ENCODE measurements around the gene TMCO2.
A peak's percentile ranks its signal among the peaks of the same experiment; 100 is the strongest.

The TMCO2 gene

DNA sequence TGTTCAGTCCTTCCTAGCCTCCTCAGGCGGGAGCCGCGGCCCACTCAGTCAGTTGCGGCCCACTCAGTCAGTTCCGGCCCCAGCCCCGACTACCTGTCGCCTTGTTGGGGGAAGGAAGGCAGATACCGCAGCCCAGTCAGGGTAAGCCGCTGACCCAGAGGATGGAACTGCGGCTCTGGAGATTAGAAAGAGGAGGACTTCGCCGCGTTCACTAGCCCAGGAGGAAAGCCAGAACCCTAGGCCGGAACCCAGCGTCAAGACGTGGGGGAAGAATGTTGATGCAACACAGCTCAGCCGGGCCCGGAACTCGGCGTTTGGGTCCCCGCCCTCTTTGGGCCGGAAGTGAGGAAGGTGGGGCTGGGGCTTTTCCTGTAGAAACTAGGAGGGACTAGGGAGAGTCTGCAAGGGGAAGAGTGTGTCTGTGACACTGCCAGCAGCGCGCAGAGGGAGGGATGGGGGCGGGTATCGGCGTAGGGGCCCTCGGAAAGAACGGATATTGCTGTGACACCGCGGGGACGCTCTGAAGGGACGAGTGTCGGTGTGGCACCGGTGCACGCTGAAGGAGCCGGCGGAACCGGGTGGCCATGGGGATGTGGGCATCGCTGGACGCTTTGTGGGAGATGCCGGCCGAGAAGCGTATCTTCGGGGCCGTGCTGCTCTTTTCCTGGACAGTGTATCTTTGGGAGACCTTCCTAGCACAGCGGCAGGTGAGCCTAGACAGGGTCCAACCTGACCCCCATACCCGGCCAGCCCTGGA is 10.1 kb downstream of the TMCO2 start, which contains the start of gene ZMPSTE24:
Gene ZMPSTE24 (plus strand): TSS at position 549 of the 757 bp plus-strand sequence. CDS start 36 bp downstream, at position 585.
- DNase-seq (ENCODE audit: low read depth in 2 of 2): peak; percentile 94 to 95

DNA sequence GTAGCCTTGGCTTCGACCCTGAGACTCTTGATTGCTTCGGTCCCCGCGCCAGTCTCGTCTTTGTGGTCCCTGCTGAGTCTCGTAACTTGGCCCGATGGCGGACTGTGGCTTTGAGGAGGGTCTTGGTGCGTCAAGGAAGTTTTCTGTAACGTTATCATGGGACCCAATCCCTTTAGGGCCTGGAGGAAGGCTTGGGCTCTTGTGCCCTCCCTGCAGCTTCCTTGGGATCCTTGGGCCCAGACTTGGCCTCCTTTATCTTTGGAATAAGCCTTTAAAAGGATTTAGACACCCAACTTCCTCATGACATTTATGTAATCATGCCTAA is 10.7 kb downstream of the TMCO2 start:
- no peak for DNase-seq (ENCODE audit: low read depth in 2 of 2)

DNA sequence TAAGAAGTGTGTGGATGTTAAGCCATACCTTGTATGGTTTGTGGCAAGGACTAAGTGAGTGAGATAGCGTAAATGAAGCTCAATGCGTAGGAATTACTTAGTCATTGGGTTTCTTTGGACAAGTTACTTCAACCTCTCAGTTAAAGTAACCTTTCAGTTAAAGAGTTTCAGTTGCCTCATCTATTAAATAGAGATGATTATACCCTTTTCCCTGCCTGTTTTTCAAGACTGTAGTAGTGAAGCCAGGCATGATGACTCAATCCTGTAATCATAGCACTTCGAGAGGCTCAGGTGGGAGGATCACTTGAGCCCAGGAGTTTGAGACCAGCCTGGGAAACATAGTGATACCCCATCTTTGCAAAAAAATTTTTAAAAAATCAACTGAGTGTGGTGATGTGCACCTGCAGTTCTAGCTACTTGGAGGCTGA is 16.6 kb downstream of the TMCO2 start:
- DNase-seq (ENCODE audit: low read depth in 2 of 2): no peak

DNA sequence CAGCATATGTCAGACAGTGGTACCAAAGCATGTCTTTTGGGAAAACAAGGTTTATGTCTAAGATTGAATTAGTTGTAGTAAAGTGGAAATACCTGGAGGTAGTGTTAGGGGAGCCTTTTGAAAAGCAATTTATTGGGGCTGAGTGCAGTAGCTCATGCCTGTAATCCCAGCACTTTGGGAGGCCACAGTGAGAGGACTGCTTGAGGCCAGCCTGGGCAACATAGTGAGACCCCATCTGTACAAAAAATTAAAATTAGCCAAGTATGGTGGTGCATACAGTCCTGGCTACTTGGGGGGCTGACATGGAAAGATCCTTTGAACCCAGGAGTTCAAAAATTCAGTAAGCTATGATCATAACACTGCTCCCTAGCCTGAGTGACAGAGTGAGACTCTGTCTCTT is 17.6 kb downstream of the TMCO2 start:
- no peak for DNase-seq (ENCODE audit: low read depth in 2 of 2)

DNA sequence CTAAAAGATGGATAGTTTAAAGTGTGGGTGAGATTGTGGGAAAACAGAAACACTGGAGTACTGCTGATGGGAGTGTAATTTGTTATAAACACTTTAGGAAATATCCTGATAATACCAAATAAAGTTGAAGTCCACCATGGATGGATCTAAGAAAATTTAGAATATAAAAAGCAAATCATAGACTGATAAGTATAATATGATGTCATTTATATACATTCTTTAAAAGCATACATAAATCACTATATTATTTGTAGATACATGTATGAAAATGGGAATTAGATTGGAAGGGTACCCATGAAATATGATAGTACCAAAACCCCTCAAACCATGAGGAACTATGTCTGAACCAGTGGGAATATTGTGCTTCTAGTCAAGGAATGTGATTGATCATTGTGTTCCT is 18.2 kb downstream of the TMCO2 start:
- DNase-seq (ENCODE audit: low read depth in 2 of 2): no peak

DNA sequence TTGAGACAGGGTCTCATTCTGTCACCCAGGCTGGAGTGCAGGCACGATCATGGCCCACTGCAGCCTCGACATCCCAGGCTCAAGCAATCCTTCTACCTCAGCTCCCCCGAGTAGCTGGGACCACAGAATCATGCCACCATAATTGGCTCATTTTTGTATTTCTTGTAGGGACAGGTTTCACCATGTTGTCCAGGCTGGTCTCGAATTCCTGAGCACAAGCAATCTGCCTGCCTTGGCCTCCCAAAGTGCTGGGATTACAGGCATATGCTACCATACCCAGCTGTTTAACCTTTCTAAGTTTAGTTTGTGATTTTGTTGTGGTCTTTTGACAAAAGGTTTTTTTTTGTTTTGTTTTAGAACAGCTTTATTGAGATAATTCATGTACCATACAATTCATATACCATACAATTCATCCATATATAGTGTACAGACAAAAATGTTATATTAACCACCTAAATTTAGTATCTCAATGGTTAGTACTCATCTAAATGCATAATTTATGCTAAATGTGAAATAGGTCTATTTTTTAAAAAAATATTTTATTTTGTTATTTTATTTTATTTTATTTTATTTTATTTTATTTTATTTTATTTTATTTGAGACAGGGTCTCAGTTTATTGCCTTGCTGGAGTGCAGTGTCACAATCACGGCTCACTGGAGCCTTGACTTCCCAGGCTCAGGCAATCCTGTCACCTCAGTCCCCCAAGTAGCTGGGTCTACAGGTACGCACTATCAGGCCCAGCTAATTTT is 19.2 kb downstream of the TMCO2 start:
- no peak for DNase-seq (ENCODE audit: low read depth in 2 of 2)

DNA sequence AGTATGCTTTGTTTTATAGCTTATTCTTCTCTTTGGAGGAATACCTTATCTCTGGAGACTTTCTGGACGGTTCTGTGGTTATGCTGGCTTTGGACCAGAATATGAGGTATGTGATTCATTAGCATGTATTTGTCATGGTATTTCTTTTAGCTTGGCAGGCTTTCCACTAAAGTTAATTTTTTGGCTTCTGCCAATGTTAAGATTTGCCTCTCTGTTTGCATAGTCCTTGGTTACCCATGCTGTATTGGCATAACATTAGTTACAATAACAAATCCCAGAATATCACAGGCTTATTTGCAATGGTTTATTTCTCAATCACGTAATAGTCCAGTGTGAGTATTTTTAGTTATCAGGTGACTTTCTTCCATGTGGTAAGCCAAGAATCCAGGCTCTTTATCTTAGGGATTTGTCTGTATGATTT is 20.0 kb downstream of the TMCO2 start:
- no peak for DNase-seq (ENCODE audit: low read depth in 2 of 2)

DNA sequence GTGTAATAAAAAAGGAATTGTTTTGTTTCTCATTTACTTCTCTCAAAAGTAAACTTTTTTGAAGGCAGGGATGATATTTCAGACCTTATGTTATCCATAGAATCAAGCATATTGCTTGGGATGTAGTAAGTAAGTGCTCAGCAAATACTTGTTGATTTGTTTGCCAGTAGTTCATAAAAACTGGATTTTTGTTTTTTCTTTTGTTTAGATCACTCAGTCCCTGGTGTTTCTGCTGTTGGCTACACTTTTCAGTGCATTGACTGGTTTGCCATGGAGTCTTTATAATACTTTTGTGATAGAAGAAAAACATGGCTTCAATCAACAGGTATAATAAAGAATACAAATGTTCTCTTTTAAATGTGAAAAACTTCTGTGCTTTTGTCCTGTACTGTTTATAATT is 20.5 kb downstream of the TMCO2 start:
- DNase-seq (ENCODE audit: low read depth in 2 of 2): no peak

DNA sequence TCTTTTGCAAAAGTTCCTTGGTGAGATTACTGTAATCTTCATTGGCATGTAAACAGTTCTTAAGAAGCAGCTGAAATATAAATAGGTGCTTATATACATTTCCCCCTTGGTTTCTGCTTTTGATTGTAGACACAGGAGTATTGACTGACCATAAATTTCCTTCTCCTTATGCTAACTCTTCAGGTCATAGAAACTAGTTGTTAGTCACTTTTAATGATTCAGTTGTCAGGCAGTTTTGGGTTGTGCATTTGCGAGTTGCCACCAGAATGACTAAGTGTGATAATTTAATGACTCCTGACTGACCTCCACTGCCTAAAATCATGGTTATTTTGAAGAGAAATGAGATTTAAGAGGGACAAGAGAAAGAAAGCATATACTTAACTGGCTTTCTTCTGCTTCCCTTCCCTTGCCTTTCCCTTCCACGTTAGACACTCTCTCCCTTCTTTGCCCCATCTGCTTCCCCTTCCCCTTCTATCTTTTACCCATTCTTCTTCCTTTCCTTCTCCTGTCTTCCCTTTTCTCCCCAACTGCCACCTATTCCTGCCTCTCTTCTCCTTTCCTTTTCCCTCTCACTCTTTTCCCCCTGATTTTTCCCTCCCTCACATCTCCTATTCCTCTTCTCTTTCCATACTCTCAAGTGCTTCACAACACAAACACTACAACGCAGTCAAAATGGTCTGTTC is 22.6 kb downstream of the TMCO2 start:
- DNase-seq (ENCODE audit: low read depth in 2 of 2): no peak

DNA sequence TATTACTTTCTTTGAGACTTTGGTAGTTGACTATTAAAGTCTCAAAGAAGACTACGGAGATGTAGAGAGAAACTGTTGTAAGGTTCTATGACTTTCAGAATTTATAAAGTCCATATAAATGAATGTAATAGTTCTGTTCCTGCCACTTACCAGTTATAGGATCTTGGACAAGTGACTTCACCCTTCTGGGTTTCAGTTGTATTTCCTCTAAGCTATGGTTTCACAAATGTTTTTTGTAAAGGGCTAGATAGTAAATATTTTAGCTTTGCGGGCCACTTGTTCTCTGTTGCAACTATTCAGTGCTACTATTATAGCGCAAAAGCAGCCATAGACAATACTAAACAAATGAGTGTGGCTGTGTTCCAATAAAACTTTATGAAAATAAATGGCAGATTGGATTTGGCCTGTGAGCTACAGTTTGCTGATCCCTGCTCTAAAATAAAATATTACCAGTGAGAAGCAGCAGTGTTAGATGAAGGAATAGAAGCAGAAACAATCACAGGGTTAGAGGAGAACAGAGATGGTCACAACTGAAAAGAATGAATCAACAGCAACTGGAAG is 25.0 kb downstream of the TMCO2 start:
- no peak for DNase-seq (ENCODE audit: low read depth in 2 of 2)

DNA sequence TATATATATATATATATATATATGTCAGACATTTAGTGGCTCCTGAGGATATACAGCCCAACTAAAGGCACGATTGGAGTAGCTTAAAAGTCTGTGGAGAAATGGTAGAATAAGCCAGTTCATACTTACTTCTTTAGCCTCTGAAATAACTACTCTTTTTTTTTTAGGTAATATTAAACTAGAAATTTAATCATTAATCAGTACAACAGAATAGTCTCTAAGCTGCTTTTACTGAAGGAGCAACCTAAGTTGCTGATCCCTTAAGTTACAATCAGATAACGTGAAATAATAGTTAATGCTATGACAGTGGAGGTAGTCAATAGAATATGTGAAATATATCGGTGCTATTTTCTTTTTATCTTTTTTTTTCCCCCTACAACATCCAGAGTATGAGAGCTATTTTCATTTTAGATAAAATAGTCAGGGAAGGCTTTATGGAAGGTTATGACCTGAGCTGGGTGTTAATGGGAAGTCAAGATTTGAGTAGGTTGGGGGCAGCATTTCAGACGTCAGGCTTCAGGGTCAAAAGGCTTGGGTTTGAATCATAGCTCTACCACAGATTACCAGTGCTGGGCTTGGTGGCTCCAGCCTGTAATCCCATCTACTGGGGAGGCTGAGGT is 25.9 kb downstream of the TMCO2 start:
- no peak for DNase-seq (ENCODE audit: low read depth in 2 of 2)

DNA sequence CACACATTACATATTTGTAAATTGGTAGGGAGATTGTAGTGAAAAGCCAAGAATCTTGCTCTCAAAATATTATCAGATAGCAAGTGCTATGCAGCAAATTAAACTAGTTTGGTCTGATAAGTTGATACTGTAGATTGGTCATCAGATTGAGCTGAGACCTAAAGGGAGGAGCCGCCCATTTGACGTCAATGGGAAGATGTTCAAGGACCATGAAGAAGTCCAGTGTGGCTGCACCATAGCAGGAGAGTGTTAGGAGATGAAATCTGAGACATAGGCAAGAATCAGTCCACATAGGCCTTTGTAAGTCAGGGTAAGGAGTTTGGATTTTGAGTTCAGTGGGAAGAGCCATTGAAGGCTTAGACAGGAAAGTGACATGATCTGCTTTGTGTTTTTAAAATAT is 26.6 kb downstream of the TMCO2 start:
- no peak for DNase-seq (ENCODE audit: low read depth in 2 of 2)

DNA sequence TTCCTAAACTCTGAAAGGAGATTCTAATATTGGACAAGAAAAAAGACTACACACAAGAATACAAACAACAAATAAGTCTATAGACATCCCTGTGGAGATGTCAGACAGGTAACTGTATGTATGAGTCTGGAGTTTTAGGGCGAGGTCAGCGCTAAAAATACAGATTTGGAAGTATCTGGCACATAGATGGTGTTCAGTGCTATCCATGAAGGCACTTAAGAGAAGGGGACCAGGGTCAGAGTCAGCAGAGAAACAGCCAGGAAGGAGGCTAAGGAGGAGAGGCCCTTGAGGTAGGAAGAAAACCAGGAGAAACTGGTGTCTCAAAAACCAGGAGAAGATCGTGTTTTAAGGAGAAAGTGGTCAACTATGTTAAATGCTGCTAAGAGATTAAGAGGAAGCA is 28.4 kb downstream of the TMCO2 start:
- no peak for DNase-seq (ENCODE audit: low read depth in 2 of 2)

DNA sequence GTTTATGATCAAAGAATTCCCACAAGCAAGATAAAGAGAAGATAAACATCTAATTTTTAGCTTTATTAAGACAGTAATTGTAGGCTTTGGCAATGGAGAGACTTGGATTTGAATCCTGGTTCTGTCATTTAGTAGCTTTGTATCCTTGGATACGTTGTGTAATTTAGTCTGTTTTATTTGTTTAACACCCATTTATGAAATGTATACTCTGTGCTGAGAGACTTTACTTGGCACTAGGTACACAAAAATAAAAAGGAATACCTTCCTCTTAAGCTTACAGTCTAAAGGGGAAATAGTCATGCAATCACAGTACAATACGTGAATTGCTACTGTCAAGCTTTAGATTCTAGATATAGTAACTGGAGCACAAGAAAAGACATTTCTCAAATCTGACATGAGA is 34.1 kb downstream of the TMCO2 start:
- no peak for DNase-seq (ENCODE audit: low read depth in 2 of 2)

DNA sequence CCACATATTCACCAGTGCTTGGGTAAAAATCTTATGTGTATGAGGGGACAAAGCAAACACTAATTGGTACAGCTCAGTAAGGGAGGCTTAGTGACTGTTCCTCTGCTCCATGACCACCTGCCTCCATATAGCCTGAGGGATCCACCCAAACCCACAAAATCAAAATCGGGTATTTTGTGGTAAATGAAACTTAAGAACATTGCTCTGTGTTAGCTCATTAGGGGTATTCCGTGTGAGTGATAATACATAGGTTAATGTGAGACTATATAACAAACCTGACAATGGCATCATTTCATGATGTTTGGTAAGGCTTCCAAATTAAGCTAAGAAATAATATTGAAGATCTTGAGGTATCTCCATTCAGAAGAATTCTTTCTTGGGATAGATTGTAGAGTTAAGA is 43.6 kb downstream of the TMCO2 start:
- DNase-seq (ENCODE audit: low read depth in 2 of 2): no peak

DNA sequence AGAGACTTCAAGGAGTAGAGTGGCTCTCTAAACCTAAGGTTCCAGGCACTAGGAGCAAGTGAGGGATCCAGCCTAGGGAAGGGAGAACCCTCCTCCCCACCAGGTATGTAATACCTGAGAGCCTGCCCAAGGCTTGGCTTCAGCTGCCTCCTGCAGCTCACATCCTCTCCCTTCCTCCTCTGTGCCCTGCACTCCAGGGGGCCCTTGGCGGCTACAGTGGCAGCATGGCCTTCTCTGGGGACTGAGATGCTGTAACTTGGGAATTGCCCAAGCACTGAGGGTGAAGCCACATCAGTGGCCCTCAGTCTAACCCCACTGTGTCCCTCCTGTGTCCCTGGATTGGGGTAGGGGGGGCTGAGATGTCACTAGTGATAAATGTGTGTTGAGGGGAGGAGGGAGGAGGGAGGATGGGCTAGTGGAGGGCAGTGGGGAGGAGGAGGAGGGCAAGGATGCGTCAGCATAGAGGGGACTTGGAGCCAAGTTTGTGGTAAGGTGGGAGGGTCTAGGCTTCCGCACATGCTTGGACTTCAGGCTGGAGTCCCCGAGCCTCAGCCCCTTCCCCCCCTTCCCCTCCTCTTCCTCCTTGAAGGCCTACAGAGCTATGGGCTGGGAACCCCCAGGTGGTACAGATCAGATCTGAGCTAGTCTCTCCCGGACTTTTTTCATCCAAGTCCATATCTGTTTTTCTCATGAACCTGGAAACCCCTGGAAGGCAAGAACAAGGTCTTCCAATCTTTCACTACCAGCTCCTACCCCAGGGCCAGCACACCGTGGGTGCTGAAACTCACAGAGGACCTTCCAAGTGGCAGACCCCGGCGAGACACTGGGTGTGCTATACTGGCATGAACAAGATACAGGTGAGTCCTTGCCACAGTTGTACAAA is 51.9 kb downstream of the TMCO2 start:
- DNase-seq (ENCODE audit: low read depth in 2 of 2): no peak

DNA sequence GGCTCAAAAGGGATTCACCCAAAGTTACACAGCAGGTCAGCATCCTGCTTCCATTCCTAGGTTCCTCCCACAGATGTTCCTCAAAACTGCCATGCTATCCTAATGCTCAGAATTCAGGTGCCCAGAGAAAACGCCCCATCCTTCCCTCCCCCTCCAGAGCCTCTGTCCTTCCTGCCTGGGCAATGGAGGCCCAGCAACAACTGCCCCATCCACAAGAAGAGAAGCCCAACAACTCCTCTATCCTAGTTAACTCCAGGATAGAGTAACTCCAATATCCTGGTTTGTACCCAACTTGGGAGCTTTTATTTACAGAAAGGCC is 52.5 kb downstream of the TMCO2 start:
- no peak for DNase-seq (ENCODE audit: low read depth in 2 of 2)

DNA sequence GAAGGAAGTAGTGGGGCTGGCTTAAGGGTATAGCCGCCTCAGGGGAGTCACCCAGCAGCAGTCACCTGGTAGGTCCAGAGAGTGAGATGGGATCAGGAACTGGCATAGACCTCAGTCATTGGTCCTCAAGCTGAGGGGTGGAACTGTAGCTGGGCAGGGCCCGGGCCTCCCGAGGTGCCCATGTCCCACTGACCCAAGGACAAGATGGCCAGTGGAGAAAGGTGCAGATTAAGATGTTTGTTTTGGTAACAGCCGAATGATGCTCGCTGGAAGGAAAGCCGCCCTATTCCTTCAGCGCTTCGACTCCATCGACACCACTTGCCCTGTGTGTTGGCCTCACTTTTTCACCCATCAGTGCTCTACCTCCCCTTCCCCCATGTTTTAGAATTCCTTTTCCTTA is 52.9 kb downstream of the TMCO2 start:
- DNase-seq (ENCODE audit: low read depth in 2 of 2): no peak

DNA sequence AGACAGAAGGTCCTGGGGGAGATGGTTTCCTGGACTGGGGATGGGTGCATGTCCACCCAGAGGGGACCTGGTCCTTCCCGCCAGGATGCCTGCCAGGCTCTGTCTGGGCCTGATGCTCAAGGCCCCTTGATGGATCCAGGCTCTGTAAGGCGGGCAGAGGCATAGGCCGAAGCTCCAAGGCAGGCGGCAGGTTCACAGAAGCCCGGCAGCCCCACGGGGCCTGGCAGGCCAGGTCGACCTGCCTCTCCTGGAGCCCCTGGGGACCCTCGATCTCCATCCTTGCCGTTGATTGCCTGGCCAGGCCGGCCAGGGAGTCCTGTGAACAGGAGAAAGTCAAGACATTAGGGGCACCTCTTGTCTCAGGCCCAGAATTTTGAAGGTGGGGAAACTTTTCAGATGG is 53.3 kb downstream of the TMCO2 start:
- DNase-seq (ENCODE audit: low read depth in 2 of 2): no peak

Data from stimulated activated CD4-positive, alpha-beta T cell treated with anti-CD3 and anti-CD28 coated beads, Interleukin-12 subunit alpha, Interleukin-12 subunit beta, amount 100 ng/mL, for 24 hours (primary cell).